Suprapubic skin (tissue), 3 donors: ENCODE data around the gene ZNF394.

ENCODE experiments used
- CTCF ChIP-seq, 2 donors: fragments of 200-600 bp in 1 of 2; fragments of 450-650 bp in 1 of 2; sonication (generic) in 1 of 2; IDR thresholded peaks; one replicate each; pipeline ENCODE4 v1.5.1; 2016 to 2019; ENCODE audit warnings: antibody characterized with exemption in 2 of 2, mild to moderate bottlenecking in 1 of 2, moderate library complexity in 1 of 2
- EP300 ChIP-seq: sonication (generic); formaldehyde crosslinking; IDR thresholded peaks from one replicate; pipeline ENCODE4 v1.6.1; 2017; ENCODE audit warnings: antibody characterized with exemption

GRCh38 chr7:99476107-99476506 lies 24.0 kb downstream of the ZNF394 start:
- TF ChIP-seq CTCF (IDR thresholded peaks at IDR 0.05) (no peak), EP300 (no peak)
